Stimulated activated naive CD8-positive, alpha-beta T cell treated with anti-CD3 and anti-CD28 coated beads, Interleukin-15, Interleukin-2, amounts not matched to agents 100 ng/mL and 50 ng/mL, for 24 hours (primary cell): ENCODE data around the gene KNTC1.
"Not testable (repeated sequence)": the region's sequence is repeated elsewhere in the genome, so short reads cannot be mapped to it uniquely, and the experiment has no call there.

Experiments used
- H3K27ac Mint-ChIP-seq: one replicate; pipeline ENCODE4 v1.8.0; 2021; ENCODE audit warnings: mild to moderate bottlenecking, mixed read lengths
- H3K27me3 Mint-ChIP-seq: one replicate; pipeline ENCODE4 v1.8.0; 2021; ENCODE audit warnings: mixed read lengths
- H3K36me3 Mint-ChIP-seq: one replicate; pipeline ENCODE4 v1.8.0; 2021; ENCODE audit warnings: low read depth, mixed read lengths
- H3K4me1 Mint-ChIP-seq: one replicate; pipeline ENCODE4 v1.8.0; 2021; ENCODE audit warnings: low read depth, mixed read lengths
- H3K4me3 Mint-ChIP-seq: one replicate; pipeline ENCODE4 v1.8.0; 2021; ENCODE audit warnings: mild to moderate bottlenecking, mixed read lengths
- H3K9me3 Mint-ChIP-seq: one replicate; pipeline ENCODE4 v1.8.0; 2021; ENCODE audit warnings: mixed read lengths

The KNTC1 gene, protein sequence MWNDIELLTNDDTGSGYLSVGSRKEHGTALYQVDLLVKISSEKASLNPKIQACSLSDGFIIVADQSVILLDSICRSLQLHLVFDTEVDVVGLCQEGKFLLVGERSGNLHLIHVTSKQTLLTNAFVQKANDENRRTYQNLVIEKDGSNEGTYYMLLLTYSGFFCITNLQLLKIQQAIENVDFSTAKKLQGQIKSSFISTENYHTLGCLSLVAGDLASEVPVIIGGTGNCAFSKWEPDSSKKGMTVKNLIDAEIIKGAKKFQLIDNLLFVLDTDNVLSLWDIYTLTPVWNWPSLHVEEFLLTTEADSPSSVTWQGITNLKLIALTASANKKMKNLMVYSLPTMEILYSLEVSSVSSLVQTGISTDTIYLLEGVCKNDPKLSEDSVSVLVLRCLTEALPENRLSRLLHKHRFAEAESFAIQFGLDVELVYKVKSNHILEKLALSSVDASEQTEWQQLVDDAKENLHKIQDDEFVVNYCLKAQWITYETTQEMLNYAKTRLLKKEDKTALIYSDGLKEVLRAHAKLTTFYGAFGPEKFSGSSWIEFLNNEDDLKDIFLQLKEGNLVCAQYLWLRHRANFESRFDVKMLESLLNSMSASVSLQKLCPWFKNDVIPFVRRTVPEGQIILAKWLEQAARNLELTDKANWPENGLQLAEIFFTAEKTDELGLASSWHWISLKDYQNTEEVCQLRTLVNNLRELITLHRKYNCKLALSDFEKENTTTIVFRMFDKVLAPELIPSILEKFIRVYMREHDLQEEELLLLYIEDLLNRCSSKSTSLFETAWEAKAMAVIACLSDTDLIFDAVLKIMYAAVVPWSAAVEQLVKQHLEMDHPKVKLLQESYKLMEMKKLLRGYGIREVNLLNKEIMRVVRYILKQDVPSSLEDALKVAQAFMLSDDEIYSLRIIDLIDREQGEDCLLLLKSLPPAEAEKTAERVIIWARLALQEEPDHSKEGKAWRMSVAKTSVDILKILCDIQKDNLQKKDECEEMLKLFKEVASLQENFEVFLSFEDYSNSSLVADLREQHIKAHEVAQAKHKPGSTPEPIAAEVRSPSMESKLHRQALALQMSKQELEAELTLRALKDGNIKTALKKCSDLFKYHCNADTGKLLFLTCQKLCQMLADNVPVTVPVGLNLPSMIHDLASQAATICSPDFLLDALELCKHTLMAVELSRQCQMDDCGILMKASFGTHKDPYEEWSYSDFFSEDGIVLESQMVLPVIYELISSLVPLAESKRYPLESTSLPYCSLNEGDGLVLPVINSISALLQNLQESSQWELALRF (N-terminal part only)

GRCh38 chr12:122526683-122527477 lies at the start of gene KNTC1, which contains the start of gene RSRC2:
TSS of gene KNTC1 (plus strand) at chr12:122527249. CDS start at chr12:122530064, 2,815 bp downstream.
TSS of gene RSRC2 (minus strand) at chr12:122526936. CDS start at chr12:122526853, 83 bp downstream.
- Mint-ChIP-seq H3K27me3 (no peaks in the 10 kb centered on the region), H3K4me1 (peaks cover 39% of the 10 kb centered on the region), H3K9me3 (no peaks in the 10 kb centered on the region), H3K36me3 (peaks cover 56% of the 10 kb centered on the region), H3K27ac (no peak within 1 kb of the TSS), H3K4me3 (no peak within 1 kb of the TSS)

DNA sequence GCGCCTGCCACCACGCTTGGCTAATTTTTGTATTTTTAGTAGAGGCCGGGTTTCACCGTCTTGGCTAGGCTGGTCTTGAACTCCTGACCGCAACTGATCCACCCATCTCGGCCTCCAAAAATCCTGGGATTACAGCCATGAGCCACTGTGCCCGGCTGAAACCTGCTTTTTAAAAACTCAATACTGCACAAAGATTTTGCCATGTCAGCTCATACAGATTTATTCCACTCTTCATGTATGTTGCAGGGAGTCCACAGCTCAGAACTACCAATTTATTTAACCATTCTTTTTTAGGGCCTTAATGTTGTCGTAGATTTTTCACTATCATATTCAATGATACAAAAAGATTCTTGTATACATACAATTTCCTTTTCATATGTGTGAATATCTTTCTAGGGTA lies 46.3 kb upstream of the KNTC1 start:
- H3K4me1 Mint-ChIP-seq: peaks cover 12% of the 10 kb centered on the region
- H3K27ac Mint-ChIP-seq: no peak overlapping the region
- H3K36me3 Mint-ChIP-seq: peaks cover 80% of the 10 kb centered on the region
- no peaks in the 10 kb centered on the region for H3K27me3 Mint-ChIP-seq
- no peaks in the 10 kb centered on the region for H3K9me3 Mint-ChIP-seq
- no peak overlapping the region for H3K4me3 Mint-ChIP-seq

DNA sequence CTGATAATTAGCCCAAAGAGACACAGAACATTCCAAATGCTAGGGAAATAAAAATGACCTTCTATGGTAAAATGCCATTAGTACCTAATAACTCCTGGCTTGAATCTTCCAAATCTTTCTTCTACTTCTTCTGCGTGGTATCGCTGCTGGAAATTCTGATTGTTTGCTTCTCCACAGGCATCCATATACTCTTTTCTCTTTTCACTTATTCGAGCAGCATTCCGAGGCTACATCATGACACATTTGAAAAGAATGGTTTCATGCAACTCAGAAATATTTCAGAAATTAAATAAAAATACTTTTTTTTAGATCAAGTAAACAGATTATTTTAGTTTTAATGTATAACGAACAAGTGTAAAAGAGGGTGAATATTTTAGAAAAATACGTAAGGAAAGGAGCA lies 45.2 kb upstream of the KNTC1 start:
- Mint-ChIP-seq H3K4me3 (no peak overlapping the region), H3K9me3 (no peaks in the 10 kb centered on the region), H3K4me1 (peaks cover 10% of the 10 kb centered on the region), H3K27ac (no peak overlapping the region), H3K36me3 (peaks cover 78% of the 10 kb centered on the region), H3K27me3 (no peaks in the 10 kb centered on the region)

DNA sequence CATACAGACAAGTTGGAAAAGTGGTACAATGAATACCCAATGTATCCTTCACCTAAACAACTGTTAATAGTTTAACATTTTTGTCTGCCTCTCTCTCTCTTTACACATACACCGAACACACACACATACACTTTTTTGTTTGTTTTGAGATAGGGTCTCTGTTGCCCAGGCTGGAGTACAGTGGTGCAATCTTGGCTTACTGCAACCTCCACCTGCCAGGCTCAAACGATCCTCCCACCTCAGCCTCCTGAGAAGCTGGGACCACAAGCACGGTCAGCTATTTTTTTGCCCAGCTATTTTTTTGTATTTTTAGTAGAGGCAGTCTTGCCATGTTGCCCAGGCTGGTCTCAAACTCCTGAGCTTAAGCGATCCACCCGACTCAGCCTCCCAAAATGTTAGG lies 43.1 kb upstream of the KNTC1 start:
- no peaks in the 10 kb centered on the region for H3K9me3 Mint-ChIP-seq
- H3K36me3 Mint-ChIP-seq: peaks cover 73% of the 10 kb centered on the region
- H3K27me3 Mint-ChIP-seq: no peaks in the 10 kb centered on the region
- H3K4me3 Mint-ChIP-seq: no peak overlapping the region
- H3K27ac Mint-ChIP-seq: peak overlapping the region; percentile 27
- H3K4me1 Mint-ChIP-seq: peaks cover 10% of the 10 kb centered on the region

- H3K27ac Mint-ChIP-seq, H3K4me3 Mint-ChIP-seq, H3K4me1 Mint-ChIP-seq, H3K9me3 Mint-ChIP-seq, H3K27me3 Mint-ChIP-seq: not testable (repeated sequence)
- peaks cover 73% of the 10 kb centered on the region for H3K36me3 Mint-ChIP-seq
Measured at GRCh38 chr12:122484385-122484784, 42.7 kb upstream of the KNTC1 start.

- not testable (repeated sequence) for H3K4me3 Mint-ChIP-seq, H3K9me3 Mint-ChIP-seq, H3K27me3 Mint-ChIP-seq, H3K4me1 Mint-ChIP-seq, H3K27ac Mint-ChIP-seq
- peaks cover 77% of the 10 kb centered on the region for H3K36me3 Mint-ChIP-seq
Measured at GRCh38 chr12:122486360-122486759, 40.7 kb upstream of the KNTC1 start.

GRCh38 chr12:122486805-122487426 lies 40.1 kb upstream of the KNTC1 start:
- Mint-ChIP-seq H3K9me3 (no peaks in the 10 kb centered on the region), H3K27ac (no peak overlapping the region), H3K36me3 (peaks cover 74% of the 10 kb centered on the region), H3K27me3 (no peaks in the 10 kb centered on the region), H3K4me1 (peaks cover 10% of the 10 kb centered on the region), H3K4me3 (no peak overlapping the region)

GRCh38 chr12:122487807-122488206 lies 39.2 kb upstream of the KNTC1 start:
- not testable (repeated sequence) for H3K27ac Mint-ChIP-seq, H3K9me3 Mint-ChIP-seq, H3K4me1 Mint-ChIP-seq, H3K4me3 Mint-ChIP-seq, H3K27me3 Mint-ChIP-seq
- peaks cover 78% of the 10 kb centered on the region for H3K36me3 Mint-ChIP-seq

DNA sequence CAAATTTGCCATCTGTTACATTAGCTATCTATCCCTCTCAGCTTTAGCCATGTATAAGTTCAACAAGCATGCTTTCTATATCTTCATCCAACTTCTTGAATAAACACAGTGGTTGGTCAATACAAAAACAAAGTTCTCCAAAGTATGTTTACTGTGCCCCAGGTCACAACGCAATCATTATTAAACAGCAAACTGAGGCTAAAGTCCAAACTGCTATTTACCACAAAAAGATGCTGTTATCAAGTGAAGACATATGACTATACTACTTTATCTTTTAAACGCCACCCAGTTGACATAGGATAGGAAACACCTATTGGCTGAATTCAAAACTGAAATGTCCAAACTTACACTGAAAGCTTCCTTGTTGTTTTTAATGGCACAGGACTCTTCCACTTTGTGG lies 38.0 kb upstream of the KNTC1 start:
- Mint-ChIP-seq H3K27me3 (no peaks in the 10 kb centered on the region), H3K4me3 (no peak overlapping the region), H3K36me3 (peaks cover 65% of the 10 kb centered on the region), H3K9me3 (no peaks in the 10 kb centered on the region), H3K27ac (no peak overlapping the region), H3K4me1 (peaks cover under 1% of the 10 kb centered on the region)

DNA sequence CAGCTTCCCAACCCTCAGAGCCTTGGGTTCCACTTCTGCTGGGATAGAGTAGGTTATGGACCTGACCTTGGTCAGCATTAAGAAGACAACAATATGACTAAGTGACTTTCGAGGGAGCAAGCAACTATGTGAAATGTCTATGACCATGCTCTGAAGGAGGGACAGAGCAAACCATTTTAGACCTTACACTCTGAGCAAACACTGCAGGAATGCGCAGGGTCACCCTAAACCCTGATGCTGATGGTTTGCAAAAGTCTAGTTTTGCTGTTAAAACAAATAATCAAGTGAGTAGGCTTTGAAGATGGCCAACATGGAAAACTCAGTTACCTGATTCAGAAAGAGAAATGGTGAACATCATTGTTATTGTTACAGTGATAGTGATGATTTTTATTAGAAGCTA lies 35.1 kb upstream of the KNTC1 start:
- Mint-ChIP-seq H3K9me3 (no peaks in the 10 kb centered on the region), H3K4me1 (peaks cover 3% of the 10 kb centered on the region), H3K27me3 (no peaks in the 10 kb centered on the region), H3K4me3 (no peak overlapping the region), H3K27ac (no peak overlapping the region), H3K36me3 (peaks cover 53% of the 10 kb centered on the region)

DNA sequence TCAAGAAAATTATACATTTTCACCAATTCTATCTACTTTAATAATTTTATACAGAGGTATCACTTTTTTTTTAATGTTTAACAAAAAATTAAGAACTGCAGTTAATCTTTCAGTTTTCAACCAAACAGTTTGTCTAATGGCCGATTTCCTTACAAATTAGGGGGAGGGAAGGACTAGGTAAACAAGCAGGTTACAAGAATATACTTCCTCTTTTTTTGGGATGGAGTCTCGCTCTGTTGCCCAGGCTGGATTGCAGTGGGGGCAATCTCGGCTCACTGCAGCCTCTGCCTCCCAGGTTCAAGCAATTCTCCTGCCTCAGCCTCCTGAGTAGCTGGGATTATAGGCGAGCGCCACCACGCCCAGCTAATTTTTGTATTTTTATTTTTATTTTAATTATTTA lies 33.8 kb upstream of the KNTC1 start:
- not testable (repeated sequence) for H3K4me1 Mint-ChIP-seq, H3K27me3 Mint-ChIP-seq, H3K4me3 Mint-ChIP-seq, H3K9me3 Mint-ChIP-seq, H3K27ac Mint-ChIP-seq
- peaks cover 47% of the 10 kb centered on the region for H3K36me3 Mint-ChIP-seq

- Mint-ChIP-seq H3K4me1 (peaks cover 23% of the 10 kb centered on the region), H3K27me3 (no peaks in the 10 kb centered on the region), H3K9me3 (no peaks in the 10 kb centered on the region), H3K27ac (no peak overlapping the region), H3K36me3 (peaks cover 41% of the 10 kb centered on the region), H3K4me3 (no peak overlapping the region)
Measured at GRCh38 chr12:122495258-122495657, 31.8 kb upstream of the KNTC1 start.

DNA sequence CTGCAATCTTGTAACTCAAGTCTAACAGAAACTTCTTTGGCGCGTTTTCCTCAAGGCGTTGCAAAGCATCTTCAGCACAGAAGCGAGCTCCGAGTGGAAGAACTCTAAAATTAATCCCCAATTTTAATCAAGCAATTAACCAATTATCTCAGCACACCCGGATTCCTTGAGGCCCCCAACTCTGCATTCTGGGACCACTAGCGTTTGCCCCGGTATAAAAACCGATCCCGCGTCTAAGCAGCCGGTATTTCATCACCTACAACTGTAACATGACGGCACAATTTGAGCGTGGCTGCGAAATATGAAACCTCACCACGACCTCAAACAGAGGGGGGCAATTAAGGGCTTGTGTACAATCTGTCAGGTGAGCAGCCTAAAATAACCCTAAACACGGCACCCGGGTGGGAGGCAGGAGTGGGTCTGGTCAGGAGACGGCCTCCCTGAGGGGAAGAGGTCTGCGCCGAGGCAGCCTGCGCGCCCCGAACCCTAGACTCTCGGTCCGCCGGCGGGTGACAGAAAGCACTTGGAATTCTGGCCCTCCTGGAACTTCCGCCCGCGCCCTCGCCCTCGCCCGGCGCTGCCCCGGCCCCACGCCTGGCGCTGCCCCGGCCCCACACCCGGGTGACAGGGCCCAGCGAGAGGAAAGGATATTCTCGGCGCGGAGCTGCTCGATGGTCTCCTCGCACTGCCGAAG lies 26.9 kb upstream of the KNTC1 start:
- H3K27me3 Mint-ChIP-seq: no peaks in the 10 kb centered on the region
- H3K4me3 Mint-ChIP-seq: peak overlapping the region; percentile 99
- H3K36me3 Mint-ChIP-seq: peaks cover 41% of the 10 kb centered on the region
- H3K4me1 Mint-ChIP-seq: peaks cover 39% of the 10 kb centered on the region
- peak overlapping the region; percentile 96 for H3K27ac Mint-ChIP-seq
- H3K9me3 Mint-ChIP-seq: no peaks in the 10 kb centered on the region
